HG02852 (cell line): ENCODE results near the gene MRPL49.
"Not testable (repeated sequence)": the region's sequence is repeated elsewhere in the genome, so short reads cannot be mapped to it uniquely, and the experiment has no call there.

ENCODE experiments used
- ATAC-seq: cut with Tn5 transposase; IDR thresholded peaks from one replicate; pipeline ENCODE4 v1.9.1; 2021; ENCODE audit warnings: mild to moderate bottlenecking, moderate library complexity; ENCODE audit not compliant: unreplicated experiment

Gene MRPL49

DNA sequence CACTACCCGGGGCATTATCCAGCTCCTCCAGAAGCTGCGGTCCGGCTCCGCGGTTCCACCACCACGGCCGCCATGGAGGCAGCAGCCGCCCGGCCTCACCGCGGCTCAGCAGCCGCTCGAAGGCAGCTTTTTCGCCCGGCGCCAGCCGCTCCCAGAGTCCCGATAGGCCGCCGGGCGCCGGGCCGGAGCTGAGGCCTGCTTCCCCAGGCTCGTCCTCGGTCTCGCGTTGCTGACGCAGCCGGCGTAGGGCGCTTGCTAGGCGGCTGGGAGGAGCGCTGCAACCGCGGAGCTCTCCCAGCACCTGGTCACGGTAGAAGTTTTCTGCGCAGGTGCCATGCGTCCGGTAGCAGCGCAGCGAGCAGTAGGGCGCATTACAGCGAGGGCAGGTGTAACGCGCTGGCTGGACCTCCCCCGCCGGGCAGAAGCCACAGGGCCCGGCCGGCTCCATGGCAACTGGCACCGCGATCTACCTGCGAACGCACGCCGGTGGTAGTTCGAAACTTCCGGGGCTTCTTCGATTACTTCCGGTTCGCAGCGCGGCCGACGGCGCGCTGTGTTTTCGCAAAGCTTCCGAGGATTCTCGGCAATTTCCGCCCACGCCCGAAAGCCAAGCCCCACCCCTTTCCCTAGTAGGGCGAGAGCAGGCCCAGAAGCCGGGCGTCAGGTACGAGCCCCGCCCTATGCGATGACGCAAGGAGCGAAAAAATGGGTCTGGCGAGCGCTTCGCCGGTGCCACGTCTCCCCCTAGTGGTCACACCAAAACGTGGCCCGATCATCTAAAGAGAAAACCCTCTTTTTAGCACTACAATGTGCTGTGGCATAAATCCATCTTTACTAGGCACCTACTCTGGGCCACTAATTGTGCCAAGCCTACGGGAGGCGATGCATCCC, 4.7 kb upstream of the MRPL49 start, which contains the start of gene ZNHIT2:
Gene ZNHIT2, minus strand, starts transcription at position 496 of the 891 bp plus-strand sequence. Its CDS starts 48 bp downstream, at position 448.
- ATAC-seq = peak; percentile 53

- ATAC-seq = no peak
These were observed 3.9 kb upstream of the MRPL49 start for GRCh38 chr11:65118097-65118837.

DNA sequence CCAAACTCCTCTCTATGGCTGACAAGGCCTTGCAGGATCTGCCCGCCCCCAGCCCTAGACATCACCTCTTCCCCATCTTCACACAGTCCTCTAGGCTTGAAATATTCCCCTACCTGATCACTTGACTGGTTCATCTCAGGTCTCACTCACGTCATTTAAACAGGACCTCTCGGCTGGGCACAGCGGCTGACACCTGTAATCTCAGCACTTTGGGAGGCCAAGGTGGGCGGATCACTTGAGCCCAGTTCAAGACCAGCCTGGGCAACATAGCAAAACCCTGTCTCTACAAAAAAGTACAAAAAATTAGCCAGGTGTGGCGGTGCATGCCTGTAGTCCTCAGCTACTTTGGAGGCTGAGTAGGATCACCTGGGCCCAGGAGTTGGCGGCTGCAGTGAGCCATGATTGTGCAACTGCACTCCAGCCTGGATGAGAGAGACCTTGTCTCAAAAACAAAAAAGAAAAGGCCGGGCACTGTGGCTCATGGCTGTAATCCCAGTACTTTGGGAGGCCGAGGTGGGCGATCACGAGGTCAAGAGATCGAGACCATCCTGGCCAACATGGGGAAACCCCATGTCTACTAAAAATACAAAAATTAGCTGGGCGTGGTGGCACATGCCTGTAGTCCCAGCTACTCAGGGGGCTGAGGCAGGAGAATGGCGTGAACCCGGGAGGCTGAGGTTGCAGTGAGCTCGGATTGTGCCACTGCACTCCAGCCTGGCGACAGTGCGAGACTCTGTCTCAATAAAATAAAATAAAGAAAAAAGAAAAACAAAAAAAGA, 3.0 kb upstream of the MRPL49 start:
- ATAC-seq = not testable (repeated sequence)

DNA sequence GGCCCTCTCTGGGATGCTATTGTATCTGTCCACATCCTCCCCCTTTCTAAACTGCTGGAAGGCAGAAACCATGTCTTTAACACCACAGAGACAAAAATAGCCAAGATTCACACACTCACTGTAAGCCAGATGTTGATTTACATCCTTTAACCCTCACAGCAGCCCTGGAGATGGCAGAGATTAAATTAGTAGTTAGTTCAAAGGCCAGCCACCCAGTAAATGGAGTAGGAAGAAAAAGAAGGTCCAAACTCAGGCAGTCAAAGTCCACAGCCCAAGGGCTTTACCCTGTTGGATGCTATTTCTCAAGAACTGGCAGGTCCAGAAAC, 2.5 kb upstream of the MRPL49 start:
- no peak for ATAC-seq

GRCh38 chr11:65120831-65121230, 1.3 kb upstream of the MRPL49 start:
- ATAC-seq = no peak

DNA sequence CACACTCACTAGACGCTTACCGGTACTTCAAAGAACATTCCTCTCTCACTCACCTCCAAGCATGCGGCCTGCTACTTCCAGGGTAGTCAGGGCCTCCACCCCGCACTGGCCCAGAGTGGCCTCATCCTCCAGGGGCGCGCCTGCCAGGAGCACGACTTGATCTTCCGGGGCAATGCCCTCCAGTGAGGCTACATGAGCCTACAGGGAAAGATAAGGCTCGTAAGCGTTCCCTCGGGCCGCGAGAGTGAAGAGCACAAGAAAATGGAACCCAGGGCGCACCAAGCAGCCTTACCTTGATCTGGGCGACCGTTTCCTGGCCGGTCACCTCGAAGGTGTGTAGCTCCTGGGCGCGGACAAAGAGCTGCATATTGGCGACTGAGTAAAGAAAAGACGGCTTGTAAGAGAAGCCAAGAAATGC, 665 bp upstream of the MRPL49 start:
- ATAC-seq = no peak

DNA sequence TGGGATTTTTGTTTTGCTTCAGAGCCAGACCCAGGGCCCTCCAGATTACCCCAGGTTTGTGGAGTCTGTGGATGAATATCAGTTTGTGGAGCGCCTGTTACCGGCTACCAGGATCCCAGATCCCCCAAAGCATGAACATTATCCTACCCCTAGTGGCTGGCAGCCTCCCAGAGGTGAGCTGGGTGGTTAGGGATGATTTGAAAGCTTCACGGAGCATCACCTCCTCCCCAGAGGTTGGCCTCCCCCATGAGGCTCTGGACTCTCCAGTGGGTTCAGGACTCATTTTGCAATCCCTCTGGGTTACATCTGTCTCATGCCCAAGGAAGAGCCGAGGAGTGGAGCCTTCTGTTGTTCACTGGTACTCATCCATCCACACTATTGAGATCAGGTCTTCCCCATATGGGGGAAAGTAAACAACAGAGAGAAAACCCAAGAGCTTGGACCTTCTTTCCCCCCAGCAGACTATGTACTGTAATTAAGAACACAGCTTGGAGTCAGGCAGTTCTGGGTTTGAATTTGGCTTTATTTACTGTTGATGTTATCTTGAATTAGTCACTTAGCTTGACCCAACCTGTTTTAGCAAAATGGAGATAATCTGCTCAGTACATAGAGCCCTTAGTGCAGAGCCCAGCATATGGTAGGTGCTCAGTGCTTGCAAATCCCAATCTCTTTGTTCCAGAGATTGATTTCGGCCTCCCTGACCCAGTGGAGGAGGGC, 2.5 kb downstream of the MRPL49 start:
- no peak for ATAC-seq

DNA sequence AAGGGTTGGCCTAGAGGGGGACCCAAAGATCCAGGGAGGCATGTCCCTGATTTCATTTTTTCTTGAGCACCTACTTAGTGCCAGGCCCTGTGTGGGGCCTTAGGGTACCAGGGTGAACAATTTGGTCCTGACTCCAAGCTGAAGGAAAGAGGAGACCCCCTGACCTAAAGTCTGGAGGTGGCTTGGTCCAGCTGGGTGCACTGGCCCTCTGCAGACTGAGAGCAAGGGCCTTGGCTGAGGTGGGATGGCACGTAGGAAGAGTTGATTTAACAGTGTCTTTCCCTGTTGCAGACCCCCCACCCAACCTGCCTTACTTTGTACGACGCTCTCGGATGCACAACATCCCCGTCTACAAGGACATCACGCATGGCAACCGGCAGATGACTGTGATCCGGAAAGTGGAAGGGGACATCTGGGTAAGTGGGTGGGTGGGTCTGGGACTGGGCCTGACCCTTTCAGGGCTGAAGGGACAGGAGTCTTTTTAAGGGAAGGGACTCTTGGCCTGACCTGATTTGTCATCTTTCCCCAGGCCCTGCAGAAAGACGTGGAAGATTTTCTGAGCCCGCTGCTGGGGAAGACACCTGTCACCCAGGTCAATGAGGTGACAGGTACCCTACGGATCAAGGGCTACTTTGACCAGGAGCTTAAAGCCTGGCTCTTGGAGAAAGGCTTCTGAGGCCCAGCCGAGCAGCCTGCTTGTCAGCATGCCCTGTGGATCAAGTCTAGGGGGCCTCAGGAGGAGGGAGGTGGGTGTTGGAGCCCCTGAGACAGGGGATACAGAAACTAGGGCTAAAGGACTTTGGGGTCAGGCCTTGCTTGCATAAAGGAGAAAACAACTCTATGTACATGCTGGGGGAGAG, 3.3 kb downstream of the MRPL49 start:
- no peak for ATAC-seq

- no peak for ATAC-seq
These were observed 4.6 kb downstream of the MRPL49 start for GRCh38 chr11:65126624-65127274.

GRCh38 chr11:65127473-65128181, 5.5 kb downstream of the MRPL49 start:
- ATAC-seq = no peak

GRCh38 chr11:65128182-65129145, 6.3 kb downstream of the MRPL49 start:
- no peak for ATAC-seq

DNA sequence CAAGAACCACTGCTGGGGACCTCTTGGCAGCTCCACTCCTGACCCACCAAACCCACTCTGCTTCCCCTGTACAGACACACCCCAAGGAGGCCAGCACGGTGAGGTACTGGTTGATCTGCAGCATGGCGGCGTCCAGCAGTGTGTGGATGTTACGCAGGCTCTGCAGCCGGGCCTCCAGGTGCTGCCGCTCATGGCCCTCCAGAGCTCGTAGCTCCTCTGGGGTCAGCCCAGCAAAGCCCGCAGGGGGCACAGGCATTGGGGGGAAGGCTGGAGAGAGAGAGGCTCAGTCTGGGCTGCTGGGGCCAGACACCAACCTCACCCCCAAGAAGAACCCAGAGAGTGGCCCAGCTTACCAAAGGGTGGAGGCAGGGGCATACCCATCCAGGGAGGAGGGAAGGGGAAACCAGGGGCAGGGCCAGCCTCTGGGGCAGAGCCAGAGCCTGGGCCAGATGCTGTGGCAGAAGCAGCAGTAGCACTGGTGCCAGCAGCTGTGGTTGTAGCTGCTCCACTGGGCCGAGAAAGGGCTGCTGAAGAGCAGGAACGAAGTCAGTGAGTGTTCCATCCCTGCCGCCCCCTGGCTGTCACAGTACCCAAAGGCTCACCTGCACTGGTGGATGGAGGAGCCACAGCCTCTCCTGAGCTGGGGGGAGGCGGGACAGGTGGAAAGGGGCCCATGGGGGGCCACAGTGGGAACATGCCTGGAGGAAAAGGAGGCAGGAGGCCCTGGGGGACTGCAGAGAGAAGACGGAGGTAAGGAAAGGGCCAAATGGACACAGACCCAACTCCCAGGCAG, 7.7 kb downstream of the MRPL49 start:
- ATAC-seq = no peak

DNA sequence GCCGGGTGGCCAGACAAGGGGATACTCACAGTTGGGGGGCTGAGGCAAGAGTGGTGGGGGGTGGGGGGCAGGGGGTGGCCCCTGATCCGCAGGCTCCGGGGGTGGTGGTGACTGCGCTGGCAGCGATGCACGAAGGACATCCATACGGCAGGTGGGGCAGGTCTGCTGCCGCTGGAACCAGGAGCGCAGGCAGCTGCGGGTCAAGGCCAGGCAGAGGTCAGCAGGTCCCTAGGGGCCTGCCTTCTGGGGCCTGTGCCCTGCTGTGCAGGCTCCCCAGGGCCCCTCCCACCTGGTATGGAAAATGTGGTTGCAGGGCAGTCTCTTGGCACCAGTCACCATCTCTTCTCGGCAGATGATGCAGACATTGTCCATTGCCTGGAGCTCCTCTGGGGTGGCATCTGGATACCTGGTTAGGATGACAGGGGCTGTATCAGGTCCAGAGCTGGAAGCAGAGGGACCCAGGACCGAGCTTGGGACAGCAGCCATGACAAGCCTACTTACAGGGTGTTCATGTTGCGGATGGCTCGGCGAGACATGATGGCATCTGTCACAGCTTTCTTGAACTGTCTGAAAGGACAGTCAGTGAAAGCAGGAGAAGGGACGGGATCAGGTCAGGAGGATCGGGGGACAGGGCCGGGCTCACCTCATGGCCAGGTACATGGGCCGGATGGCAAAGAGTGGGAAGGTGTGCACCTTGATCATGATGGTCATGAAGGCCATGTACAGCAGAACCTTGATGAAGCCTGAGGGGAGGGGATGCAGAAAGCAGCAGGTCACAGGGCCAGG, 8.7 kb downstream of the MRPL49 start:
- no peak for ATAC-seq

- no peak for ATAC-seq
These were observed 9.3 kb downstream of the MRPL49 start for GRCh38 chr11:65131417-65131776.

DNA sequence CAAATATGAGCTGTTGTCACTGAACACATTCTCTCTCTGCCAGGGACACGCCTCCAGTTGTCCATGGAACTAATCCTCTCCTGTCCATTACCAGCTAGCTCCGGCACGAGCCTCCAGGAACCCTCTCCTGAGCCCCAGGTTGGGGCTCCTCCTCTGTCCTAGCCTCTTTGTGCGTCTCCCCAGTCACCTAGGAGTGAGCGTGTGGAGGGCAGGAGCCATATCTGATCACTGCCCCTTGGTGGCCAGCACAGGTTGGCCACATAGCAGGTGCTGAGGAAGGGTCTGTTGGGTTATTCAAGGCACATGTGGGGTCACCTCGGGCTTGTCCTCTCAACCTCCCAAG, 9.7 kb downstream of the MRPL49 start:
- no peak for ATAC-seq
